GM19240 (cell line): Measurements from ENCODE around the gene ARHGEF26.
"Not testable (repeated sequence)": the region's sequence is repeated elsewhere in the genome, so short reads cannot be mapped to it uniquely, and the experiment has no call there.

Experiments used
- DNase-seq: peaks from one replicate; pipeline ENCODE4 v3.0.0; 2011; ENCODE audit warnings: low spot score; ENCODE audit not compliant: insufficient read length

Gene ARHGEF26

DNA sequence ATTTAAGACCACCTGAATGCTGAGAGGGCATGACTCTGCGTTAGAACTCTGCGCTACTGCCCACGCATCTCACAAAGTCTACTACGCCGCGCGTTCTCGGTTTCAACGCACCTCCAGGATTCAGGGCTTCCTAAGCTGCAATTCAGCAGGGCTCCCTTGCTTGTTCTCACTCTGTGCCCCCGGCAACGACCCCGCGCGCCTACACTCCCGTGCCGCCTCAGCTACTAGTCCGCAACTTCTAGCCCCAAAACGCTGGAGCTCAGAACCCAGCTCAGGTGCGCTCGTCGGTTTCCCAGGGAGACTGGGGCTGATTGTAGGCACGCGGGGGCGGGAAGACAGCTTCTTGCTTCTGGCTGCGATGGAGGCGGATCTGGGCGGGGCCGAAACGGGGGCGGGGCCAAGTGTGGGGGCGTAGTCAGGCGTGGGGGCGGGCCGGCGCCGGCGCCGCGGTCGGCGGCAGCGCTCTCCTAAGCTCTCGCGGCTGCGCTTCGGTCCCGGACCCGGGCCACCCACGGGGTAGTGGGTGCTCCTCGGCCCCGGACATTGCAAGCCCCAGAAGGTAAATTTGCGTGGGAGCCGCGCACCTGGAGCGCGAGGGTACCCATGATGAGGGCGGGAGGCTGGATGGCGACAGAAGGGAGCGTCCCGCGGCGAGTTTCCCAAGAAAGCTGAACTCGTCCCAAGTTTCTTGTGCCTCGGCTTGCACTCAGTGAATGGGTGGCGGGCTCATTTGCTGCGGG, at the start of gene ARHGEF26:
TSS of gene ARHGEF26 (plus strand) at position 430 of the 740 bp plus-strand sequence. CDS start 603 bp downstream, outside the sequence.
- DNase-seq, result peak; percentile 27

DNA sequence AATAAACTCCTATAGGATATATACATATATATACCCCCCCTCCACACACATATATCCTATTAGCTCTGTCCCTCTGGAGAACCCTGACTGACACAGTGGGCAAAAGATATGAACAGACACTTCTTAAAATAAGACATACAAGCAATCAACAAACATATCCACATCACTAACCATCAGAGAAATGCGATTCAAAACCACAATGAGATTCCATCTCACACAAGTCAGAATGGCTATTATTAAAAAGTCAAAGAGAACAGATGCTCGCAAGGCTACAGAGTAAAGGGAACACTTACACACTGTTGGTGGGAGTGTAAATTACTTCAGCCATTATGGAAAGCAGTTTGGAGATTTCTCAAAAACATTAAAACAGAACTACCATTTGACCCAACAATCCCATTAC, 46.2 kb upstream of the ARHGEF26 start:
- no peak for DNase-seq

DNA sequence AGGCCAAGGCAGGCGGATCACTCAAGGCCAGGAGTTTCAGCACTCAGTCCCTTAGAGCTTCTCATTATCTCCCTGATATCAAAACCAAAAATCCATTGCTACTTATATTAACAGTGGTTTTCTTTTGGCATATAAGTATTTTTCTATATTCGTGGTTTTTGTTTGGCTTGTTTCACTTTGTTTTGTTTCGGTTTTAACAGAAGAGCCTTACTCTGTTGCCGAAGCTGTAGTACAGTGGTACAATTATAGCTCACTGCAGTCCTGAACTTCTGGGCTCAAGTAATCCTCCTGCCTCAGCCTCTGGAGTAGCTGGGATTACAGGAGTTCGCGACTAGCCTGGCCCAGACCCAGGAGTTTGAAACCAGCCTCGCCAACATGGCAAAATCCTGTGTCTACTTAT, 42.5 kb upstream of the ARHGEF26 start:
- DNase-seq, result no peak

DNA sequence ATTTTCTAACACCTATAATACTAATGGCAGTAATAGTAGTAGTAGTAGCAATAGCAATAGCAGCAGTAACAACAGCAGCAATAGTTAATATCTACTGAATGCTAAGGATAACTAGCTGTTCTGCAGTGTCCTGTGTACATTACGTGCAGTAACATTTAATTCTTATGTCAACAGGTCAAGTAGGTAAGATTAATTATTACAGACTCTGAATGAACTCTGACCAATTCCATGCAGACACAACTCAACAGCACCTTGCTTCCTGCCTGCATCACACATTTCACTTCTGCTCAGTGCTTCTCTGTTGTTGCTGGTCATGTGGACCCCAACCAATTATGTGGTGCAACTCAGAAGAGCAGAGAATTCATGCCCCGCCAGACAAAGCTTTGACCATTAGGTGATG, 39.9 kb upstream of the ARHGEF26 start:
- DNase-seq, result no peak

DNA sequence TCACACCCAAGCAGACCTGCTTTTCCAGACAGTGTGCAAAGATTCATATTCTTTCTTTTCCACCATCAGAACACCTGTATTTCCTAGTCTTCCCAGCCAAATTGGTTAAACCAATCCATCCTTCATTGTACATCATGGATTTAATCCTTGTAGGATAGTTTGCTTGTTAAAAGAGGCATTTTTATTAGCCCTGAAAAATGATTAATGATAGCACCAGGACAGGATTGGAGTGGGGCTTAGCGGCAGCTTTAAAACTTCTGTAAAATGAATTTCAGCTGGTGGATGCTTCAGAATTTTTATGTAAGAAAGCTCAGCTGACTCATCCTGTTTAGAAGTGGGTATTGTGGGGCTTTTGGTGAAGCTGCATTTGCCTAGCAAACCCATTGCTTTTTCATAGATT, 36.1 kb upstream of the ARHGEF26 start:
- DNase-seq, result no peak

DNA sequence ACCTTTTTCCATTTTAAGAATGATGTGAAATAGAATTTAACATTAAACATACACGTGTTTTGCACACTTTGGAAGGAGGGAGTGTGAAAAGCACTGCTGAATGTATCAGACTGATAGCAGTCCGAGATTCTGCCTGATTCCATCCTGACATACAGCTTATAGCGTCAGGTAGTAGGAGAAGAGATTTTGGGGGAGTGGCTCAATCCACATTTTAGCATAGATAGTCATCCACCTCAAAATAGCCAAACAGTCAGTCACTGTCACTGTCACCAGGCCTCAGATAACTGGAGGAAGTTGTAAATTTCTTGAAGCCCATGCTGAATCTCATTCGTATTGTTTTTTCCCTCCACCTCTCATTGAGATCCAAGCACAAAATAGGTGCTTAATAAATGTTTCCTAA, 35.4 kb upstream of the ARHGEF26 start:
- DNase-seq, result no peak

DNA sequence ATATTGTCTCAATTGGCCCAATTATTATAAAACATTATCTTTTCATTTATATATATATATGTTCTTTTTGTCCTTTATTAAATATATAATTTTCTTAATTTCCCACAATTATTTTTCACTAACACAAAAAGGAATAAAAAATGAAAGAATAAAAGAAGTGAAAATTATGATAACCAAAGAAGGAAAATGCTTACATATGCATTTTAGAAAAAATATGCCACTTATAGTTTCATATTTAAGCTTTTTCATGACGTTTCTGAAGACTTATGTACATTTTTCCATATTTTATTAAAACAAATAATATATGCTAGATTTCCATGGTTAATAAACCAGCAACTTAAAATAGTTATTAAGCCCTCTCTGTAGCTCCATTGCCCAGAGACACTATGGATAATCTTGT, 34.9 kb upstream of the ARHGEF26 start:
- no peak for DNase-seq

DNA sequence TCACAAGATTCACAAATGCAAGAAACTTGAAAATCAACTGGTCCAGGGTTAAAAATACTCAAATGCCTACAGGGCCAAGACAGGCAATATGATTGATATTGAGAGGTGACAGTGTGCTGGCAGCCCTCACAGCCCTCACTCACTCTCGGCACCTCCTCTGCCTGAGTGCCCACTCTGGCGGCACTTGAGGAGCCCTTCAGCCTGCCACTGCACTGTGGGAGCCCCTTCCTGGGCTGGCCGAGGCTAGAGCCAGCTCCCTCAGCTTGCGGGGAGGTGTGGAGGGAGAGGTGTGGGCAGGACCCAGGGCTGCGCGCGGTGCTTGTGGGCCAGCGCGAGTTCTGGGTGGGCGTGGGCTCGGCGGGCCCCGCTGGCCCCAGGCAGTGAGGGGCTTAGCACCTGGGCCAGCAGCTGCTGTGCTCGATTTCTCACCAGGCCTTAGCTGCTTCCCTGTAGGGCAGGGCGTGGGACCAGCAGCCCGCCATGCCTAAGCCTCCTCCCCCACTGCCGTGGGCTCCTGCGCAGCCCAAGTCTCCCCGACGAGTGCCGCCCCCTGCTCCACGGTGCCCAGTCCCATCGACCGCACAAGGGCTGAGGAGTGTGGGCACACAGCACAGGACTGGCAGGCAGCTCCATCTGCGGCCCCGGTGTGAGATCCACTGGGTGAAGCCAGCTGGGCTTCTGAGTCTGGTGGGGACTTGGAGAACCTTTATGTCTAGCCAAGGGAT, 33.3 kb upstream of the ARHGEF26 start:
- not testable (repeated sequence) for DNase-seq

GRCh38 chr3:154089421-154090420, 31.5 kb upstream of the ARHGEF26 start:
- no peak for DNase-seq

GRCh38 chr3:154094051-154094450, 27.1 kb upstream of the ARHGEF26 start:
- DNase-seq, result no peak

DNA sequence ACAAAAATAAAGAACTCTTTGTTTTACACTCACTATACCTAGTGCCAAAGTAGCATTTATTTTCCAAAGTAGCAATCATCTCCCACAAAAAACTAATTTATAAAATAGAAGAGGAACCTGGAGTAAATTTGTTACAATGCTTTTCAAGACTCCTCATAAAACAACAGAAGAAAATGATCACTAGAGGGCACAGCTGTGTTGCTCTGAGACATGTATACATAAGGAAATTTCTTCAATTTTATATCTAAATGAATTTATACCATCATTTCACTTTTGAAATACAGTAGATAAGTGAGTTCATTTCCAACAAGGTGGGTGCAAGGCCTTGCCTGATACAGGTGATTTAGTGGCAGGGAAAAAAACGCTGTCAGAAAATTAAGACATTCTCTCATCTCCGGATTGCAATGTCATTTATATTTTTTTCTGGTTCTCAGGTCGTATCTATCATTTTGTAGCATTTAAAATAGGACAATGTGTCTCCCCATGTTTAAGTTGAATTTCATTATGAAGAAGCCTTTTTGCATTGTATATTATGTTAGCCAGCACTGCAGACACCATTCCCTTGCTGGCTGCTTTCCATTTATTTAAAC, 25.3 kb upstream of the ARHGEF26 start:
- no peak for DNase-seq

DNA sequence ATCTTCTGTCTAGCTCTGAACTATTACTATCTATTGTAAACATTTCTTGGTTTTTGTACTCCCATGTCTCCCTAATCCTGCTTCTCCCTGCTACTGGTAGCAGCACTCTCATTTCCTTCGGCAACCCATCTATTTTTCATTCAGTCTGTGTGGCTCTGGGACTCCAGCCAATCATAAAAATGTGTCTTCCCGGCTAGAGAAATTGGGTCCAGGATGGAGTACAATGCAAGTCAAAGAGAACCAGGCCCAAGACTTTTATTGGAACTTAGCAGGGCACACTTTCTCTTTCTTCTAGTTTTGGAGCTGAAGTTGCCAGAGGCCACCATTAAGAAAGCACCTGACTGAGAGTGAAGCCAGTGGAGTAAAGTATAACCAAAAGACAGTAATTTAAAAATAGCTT, 22.8 kb upstream of the ARHGEF26 start:
- no peak for DNase-seq

- DNase-seq, result no peak
These were observed 20.6 kb upstream of the ARHGEF26 start for GRCh38 chr3:154100556-154100955.

DNA sequence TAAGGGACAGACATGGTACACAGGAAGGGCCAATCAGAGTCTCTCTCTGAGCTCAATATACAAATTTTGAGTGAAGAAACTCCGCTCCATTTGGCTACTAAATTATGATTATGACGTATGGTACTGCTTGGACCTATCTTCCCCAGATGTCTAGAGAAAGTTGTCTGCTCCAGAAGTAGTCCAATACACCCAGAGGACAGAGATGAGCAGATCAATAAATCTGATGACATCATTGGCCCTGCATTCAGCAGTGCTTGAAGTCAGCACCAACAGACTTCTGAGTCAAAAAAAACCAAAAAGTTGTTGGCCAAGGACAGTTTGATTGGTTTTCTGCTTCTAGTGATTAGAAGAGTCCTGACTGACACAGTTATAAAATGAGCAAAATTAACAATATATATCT, 19.9 kb upstream of the ARHGEF26 start:
- DNase-seq, result no peak

GRCh38 chr3:154102225-154102624, 19.0 kb upstream of the ARHGEF26 start:
- no peak for DNase-seq

DNA sequence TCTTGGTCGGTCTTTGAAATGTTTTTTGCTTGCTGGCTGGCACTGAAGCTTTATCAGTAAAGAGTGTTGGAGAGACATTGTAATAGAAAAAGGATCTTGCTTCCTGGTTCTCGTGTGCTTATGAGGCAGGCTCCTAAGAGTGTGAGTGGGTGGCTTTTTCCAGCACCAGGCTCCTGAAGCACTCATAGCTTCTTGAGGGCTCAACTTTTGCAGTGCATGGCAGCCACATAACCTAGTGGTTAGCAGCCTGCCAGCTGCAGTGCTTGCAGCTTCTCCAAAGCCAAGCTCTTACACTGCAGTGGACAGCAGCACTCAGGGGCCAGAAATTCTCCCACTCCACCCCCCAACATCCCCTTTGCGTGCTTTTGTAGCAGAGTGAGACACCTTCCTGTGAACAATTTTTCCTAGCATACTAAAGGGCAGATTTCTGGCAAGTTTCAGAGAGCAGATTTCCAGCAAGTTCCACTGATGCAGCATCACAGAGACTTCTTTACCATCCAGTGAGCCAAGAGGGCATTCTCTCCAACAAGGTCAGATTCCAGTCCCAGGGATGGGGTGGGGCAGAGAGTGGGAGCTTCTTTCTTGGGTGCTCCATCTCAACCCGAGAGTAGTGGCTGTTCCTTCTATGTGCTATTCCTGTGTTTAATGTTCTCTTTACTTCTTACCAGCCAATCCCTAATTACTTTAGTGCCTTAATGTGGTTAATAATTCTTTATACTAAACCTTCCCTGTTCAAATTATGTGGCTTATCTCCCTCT, 15.8 kb upstream of the ARHGEF26 start:
- DNase-seq, result no peak

DNA sequence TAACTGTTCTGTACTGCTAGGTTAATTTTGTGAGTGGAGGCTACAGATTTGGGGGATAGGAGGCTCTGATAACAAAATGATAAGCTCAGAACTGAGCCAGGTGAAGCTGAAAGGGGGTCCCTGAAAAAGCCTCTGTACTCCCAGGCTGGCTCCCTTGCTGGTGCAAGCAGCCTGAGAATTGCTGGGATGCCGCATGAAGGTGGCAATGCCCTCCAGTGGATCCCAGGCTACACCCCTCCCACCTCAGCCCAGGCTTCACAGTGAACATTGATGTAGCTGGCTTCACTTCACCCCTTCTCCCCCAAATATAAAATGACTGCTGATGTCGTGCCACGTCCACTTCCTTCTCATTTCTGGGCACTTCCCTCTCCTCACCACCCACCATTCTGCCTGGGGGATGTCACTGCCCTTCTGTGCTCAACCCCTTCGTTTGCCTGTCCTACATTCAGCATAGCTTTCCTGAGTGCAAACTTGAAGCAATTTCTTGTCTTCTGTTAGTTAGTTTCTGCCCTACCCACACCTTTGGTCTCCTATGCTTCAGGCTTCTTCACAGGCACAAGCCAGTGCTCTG, 9.7 kb upstream of the ARHGEF26 start:
- DNase-seq, result no peak

GRCh38 chr3:154112146-154112852, 8.9 kb upstream of the ARHGEF26 start:
- DNase-seq, result no peak

- DNase-seq, result no peak
These were observed 7.6 kb upstream of the ARHGEF26 start for GRCh38 chr3:154113609-154114008.

DNA sequence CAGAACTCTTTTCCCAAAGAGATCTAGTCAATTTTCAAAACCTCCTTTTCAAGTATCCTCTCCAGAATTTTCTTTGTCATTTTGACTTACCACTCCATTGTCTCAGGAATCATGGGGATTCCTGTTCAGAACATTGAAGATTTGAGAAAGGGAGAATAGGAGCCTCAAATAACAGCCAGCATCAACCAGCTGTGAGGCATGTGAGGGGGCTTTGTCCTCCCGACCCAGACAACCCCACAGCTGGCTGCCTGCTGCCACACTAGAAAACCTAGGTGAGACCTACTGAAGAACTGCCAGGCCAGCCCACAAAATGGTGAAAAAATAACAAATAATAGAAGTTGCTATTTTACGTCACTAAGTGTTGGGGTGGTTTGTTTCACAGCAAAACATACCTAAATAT, 5.9 kb upstream of the ARHGEF26 start:
- no peak for DNase-seq
